Measurements from ENCODE around the gene SLC16A1. TPM values are rescaled to one million over a fixed set of nuclear protein-coding genes. Genes with fewer than 3 reads are reported as not detected.

Gene SLC16A1
- total and polyA plus RNA-seq, 2 of the 8 experiments (the other 6 are each of a cell fraction or from before 2014, with no cell fraction given) = 435 to 545 TPM

DNA sequence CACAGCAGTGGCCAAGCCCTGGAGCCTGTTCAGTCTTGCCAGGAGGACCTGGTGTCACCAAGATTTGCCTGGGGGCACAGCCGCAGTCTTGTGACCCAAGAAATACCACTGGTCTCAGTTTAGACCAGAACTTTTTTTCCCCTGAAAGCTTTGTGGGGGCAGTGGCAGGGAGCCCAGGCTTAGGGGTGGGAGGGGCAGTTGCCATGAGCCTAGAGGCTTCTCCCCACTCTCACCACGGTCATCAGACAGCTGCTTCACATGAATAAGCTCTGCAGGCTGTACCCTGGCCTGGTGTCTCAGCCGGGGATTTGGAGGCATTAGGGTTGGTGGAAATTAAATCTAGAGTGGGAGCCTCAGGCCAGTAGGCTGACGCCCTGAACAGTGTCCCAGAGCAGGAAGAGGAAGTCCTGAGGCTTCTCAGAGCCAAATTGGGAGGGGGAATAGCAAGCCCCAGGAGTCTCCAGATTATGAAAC, 73.7 kb downstream of the SLC16A1 start (continued):
- TF ChIP-seq, protein P1, sequence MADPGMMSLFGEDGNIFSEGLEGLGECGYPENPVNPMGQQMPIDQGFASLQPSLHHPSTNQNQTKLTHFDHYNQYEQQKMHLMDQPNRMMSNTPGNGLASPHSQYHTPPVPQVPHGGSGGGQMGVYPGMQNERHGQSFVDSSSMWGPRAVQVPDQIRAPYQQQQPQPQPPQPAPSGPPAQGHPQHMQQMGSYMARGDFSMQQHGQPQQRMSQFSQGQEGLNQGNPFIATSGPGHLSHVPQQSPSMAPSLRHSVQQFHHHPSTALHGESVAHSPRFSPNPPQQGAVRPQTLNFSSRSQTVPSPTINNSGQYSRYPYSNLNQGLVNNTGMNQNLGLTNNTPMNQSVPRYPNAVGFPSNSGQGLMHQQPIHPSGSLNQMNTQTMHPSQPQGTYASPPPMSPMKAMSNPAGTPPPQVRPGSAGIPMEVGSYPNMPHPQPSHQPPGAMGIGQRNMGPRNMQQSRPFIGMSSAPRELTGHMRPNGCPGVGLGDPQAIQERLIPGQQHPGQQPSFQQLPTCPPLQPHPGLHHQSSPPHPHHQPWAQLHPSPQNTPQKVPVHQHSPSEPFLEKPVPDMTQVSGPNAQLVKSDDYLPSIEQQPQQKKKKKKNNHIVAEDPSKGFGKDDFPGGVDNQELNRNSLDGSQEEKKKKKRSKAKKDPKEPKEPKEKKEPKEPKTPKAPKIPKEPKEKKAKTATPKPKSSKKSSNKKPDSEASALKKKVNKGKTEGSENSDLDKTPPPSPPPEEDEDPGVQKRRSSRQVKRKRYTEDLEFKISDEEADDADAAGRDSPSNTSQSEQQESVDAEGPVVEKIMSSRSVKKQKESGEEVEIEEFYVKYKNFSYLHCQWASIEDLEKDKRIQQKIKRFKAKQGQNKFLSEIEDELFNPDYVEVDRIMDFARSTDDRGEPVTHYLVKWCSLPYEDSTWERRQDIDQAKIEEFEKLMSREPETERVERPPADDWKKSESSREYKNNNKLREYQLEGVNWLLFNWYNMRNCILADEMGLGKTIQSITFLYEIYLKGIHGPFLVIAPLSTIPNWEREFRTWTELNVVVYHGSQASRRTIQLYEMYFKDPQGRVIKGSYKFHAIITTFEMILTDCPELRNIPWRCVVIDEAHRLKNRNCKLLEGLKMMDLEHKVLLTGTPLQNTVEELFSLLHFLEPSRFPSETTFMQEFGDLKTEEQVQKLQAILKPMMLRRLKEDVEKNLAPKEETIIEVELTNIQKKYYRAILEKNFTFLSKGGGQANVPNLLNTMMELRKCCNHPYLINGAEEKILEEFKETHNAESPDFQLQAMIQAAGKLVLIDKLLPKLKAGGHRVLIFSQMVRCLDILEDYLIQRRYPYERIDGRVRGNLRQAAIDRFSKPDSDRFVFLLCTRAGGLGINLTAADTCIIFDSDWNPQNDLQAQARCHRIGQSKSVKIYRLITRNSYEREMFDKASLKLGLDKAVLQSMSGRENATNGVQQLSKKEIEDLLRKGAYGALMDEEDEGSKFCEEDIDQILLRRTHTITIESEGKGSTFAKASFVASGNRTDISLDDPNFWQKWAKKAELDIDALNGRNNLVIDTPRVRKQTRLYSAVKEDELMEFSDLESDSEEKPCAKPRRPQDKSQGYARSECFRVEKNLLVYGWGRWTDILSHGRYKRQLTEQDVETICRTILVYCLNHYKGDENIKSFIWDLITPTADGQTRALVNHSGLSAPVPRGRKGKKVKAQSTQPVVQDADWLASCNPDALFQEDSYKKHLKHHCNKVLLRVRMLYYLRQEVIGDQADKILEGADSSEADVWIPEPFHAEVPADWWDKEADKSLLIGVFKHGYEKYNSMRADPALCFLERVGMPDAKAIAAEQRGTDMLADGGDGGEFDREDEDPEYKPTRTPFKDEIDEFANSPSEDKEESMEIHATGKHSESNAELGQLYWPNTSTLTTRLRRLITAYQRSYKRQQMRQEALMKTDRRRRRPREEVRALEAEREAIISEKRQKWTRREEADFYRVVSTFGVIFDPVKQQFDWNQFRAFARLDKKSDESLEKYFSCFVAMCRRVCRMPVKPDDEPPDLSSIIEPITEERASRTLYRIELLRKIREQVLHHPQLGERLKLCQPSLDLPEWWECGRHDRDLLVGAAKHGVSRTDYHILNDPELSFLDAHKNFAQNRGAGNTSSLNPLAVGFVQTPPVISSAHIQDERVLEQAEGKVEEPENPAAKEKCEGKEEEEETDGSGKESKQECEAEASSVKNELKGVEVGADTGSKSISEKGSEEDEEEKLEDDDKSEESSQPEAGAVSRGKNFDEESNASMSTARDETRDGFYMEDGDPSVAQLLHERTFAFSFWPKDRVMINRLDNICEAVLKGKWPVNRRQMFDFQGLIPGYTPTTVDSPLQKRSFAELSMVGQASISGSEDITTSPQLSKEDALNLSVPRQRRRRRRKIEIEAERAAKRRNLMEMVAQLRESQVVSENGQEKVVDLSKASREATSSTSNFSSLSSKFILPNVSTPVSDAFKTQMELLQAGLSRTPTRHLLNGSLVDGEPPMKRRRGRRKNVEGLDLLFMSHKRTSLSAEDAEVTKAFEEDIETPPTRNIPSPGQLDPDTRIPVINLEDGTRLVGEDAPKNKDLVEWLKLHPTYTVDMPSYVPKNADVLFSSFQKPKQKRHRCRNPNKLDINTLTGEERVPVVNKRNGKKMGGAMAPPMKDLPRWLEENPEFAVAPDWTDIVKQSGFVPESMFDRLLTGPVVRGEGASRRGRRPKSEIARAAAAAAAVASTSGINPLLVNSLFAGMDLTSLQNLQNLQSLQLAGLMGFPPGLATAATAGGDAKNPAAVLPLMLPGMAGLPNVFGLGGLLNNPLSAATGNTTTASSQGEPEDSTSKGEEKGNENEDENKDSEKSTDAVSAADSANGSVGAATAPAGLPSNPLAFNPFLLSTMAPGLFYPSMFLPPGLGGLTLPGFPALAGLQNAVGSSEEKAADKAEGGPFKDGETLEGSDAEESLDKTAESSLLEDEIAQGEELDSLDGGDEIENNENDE (IDR thresholded peaks at IDR 0.05; ENCODE audit: insufficient replicate concordance, low read length) = no peak
- TF ChIP-seq SUZ12 (IDR thresholded peaks at IDR 0.05; ENCODE audit: low read length) (no peak), FOSL1 (IDR thresholded peaks at IDR 0.05; ENCODE audit: insufficient read depth, low read depth, low read length) (no peak), CEBPB (IDR thresholded peaks at IDR 0.05; ENCODE audit: low read depth, low read length) (no peak), KDM1A (IDR thresholded peaks at IDR 0.05; ENCODE audit: borderline replicate concordance, low read length) (no peak), RFX5 (IDR thresholded peaks at IDR 0.05; ENCODE audit: borderline replicate concordance, low read depth, low read length) (no peak), USF2 (IDR thresholded peaks at IDR 0.05; ENCODE audit: low read length) (no peak)

All from H1 (cell line).